Left cardiac atrium (tissue), 4 donors: ENCODE measurements around the gene ZNF573. TPM values are rescaled to one million over a fixed set of nuclear protein-coding genes. Genes with fewer than 3 reads are reported as not detected.
"Not testable (repeated sequence)": the region's sequence is repeated elsewhere in the genome, so short reads cannot be mapped to it uniquely, and the experiment has no call there.

Experiments used
- ATAC-seq, 2 donors: fragments of 200-7000 bp; cut with Tn5 transposase; one replicate each; pipeline ENCODE4 v1.9.1; 2020; ENCODE audit warnings: mild to moderate bottlenecking in 2 of 2, moderate library complexity in 2 of 2
- DNase-seq: peaks from one replicate; pipeline ENCODE4 v3.0.0-alpha.2; 2020
- intact Hi-C, 2 donors: fragments of 100-400 bp; cut with DNase I; formaldehyde crosslinking; loops; one replicate each; pipeline versions ENCODE4 v1.14.1 to v1.15.1; 2022 to 2023
- long read RNA-seq: library from polyadenylated mRNA; unstranded; transcript quantifications from one replicate; pipeline ENCODE4 v2.0.0, GENCODE V29; 2021
- total RNA-seq, 2 donors: library from RNA; stranded (reverse); fragmentation: NEBNext Ultra II Directional; extraction: Animal tissue kit (Norgen Biotek cat#: 25700); gene quantifications; one replicate each; pipeline ENCODE4 v1.2.1, GENCODE V29; 2021
- donor health status: DM: no; HTN: yes; CAD: no.
- donor health status: DM: no; HTN: yes; CAD: no; lungs with severe emphysema.
- donor health status: DM: yes; HTN: yes; CAD: no.
- donor health status: Dilated cardiomyopathy.

ZNF573 gene
- 10 to 100 TPM in 1 of 2 donors, 1 to 10 TPM in 1; 9.7 to 11.0 TPM for total RNA-seq
- long read RNA-seq, partial matches to known transcripts: 0 of 1 reads
- long read RNA-seq, other reads (novel, unspliced or antisense): 1 of 1 reads

GRCh38 chr19:37779127-37780005 is at the start of gene ZNF573:
TSS of gene ZNF573 (minus strand) at chr19:37779586. CDS start at chr19:37773729, 5,857 bp downstream.
- intact Hi-C loops: no loop called here
- ATAC-seq (peak; percentile 98 to 99), DNase-seq (peak; percentile 88)

- DNase-seq (peak; percentile 92), ATAC-seq (peak; percentile 94 to 98)
- intact Hi-C loops: no loop called here
Measured at GRCh38 chr19:37817180-37817981, 38.0 kb upstream of the ZNF573 start.

GRCh38 chr19:37815611-37816010 is 36.2 kb upstream of the ZNF573 start:
- intact Hi-C loops, ATAC-seq, DNase-seq: not testable (repeated sequence)

GRCh38 chr19:37813340-37813739 is 34.0 kb upstream of the ZNF573 start:
- intact Hi-C loops: no loop called here
- DNase-seq (no peak), ATAC-seq (no peak)

- ATAC-seq (no peak), DNase-seq (no peak)
- intact Hi-C loops: no loop called here
Measured at GRCh38 chr19:37809366-37809765, 30.0 kb upstream of the ZNF573 start.

GRCh38 chr19:37803249-37803840 is 24.0 kb upstream of the ZNF573 start:
- DNase-seq: no peak
- no peak for ATAC-seq
- intact Hi-C loops: loop anchor here in 1 of 2 donors (5.0 kb wide), 1 partner anchor 126 kb away; no protein-coding TSS in a partner anchor

- DNase-seq (no peak), ATAC-seq (no peak)
- intact Hi-C loops: no loop called here
Measured at GRCh38 chr19:37790244-37790925, 11.0 kb upstream of the ZNF573 start.

- intact Hi-C loops: no loop called here
- DNase-seq (no peak), ATAC-seq (peak in 1 of 2 donors; percentile 5)
Measured at GRCh38 chr19:37778613-37779126, 716 bp downstream of the ZNF573 start.

- DNase-seq: no peak
- no peak for ATAC-seq
- intact Hi-C loops: no loop called here
Measured at GRCh38 chr19:37770985-37771384, 8.4 kb downstream of the ZNF573 start.

GRCh38 chr19:37763488-37763887 is 15.9 kb downstream of the ZNF573 start:
- intact Hi-C loops: no loop called here
- ATAC-seq: no peak
- DNase-seq: no peak

- ATAC-seq, intact Hi-C loops, DNase-seq: not testable (repeated sequence)
Measured at GRCh38 chr19:37757683-37758082, 21.7 kb downstream of the ZNF573 start.

- no peak for ATAC-seq
- no peak for DNase-seq
- intact Hi-C loops: no loop called here
Measured at GRCh38 chr19:37738371-37738770, 41.0 kb downstream of the ZNF573 start.

GRCh38 chr19:37725181-37725580 is 54.2 kb downstream of the ZNF573 start:
- intact Hi-C loops: no loop called here
- ATAC-seq: no peak
- no peak for DNase-seq

GRCh38 chr19:37719927-37720265 is 59.5 kb downstream of the ZNF573 start:
- intact Hi-C loops: no loop called here
- no peak for ATAC-seq
- DNase-seq: no peak

GRCh38 chr19:37719111-37719926 is 60.1 kb downstream of the ZNF573 start, which contains the start of gene ZNF607:
TSS of gene ZNF607 (minus strand) at chr19:37719761. CDS start at chr19:37711618, 8,143 bp downstream.
- peak; percentile 99 to 100 for ATAC-seq
- intact Hi-C loops: no loop called here
- peak; percentile 94 for DNase-seq

GRCh38 chr19:37718304-37718703 is 61.1 kb downstream of the ZNF573 start:
- DNase-seq: no peak
- no peak for ATAC-seq
- intact Hi-C loops: no loop called here

GRCh38 chr19:37716140-37716539 is 63.2 kb downstream of the ZNF573 start:
- intact Hi-C loops: no loop called here
- DNase-seq (no peak), ATAC-seq (no peak)

GRCh38 chr19:37706052-37706605 is 73.3 kb downstream of the ZNF573 start:
- ATAC-seq: no peak
- intact Hi-C loops: no loop called here
- no peak for DNase-seq
